Right kidney (tissue), 1 donor: Measurements from ENCODE around the gene GPR68.
"Not testable (repeated sequence)": the region's sequence is repeated elsewhere in the genome, so short reads cannot be mapped to it uniquely, and the experiment has no call there.

Experiments
- DNase-seq: peaks from one replicate; pipeline ENCODE4 v3.0.0-alpha.2; 2016

The GPR68 gene

GRCh38 chr14:91252871-91253794 is 8.6 kb upstream of the GPR68 start:
- peak; percentile 69 for DNase-seq

GRCh38 chr14:91250912-91251311 is 6.4 kb upstream of the GPR68 start:
- DNase-seq = no peak

- DNase-seq = peak; percentile 36
Measured at GRCh38 chr14:91249841-91250616, 5.5 kb upstream of the GPR68 start.

- no peak for DNase-seq
Measured at GRCh38 chr14:91246051-91246852, 1.7 kb upstream of the GPR68 start.

GRCh38 chr14:91245616-91246015 is 1.1 kb upstream of the GPR68 start:
- not testable (repeated sequence) for DNase-seq

- DNase-seq = no peak
Measured at GRCh38 chr14:91245029-91245428, 525 bp upstream of the GPR68 start.

- no peak for DNase-seq
Measured at GRCh38 chr14:91243074-91243471, 1.4 kb downstream of the GPR68 start.

- no peak for DNase-seq
Measured at GRCh38 chr14:91242635-91243034, 1.9 kb downstream of the GPR68 start.

- no peak for DNase-seq
Measured at GRCh38 chr14:91241863-91242262, 2.6 kb downstream of the GPR68 start.

GRCh38 chr14:91238661-91239060 is 5.8 kb downstream of the GPR68 start:
- no peak for DNase-seq

- DNase-seq = no peak
Measured at GRCh38 chr14:91238085-91238484, 6.4 kb downstream of the GPR68 start.

- DNase-seq = no peak
Measured at GRCh38 chr14:91237219-91237618, 7.3 kb downstream of the GPR68 start.

GRCh38 chr14:91235841-91236240 is 8.7 kb downstream of the GPR68 start:
- no peak for DNase-seq

GRCh38 chr14:91234791-91235114 is 9.8 kb downstream of the GPR68 start:
- no peak for DNase-seq

GRCh38 chr14:91233936-91234790 is 10.3 kb downstream of the GPR68 start:
- DNase-seq = no peak

- no peak for DNase-seq
Measured at GRCh38 chr14:91232603-91233002, 11.9 kb downstream of the GPR68 start.

- no peak for DNase-seq
Measured at GRCh38 chr14:91232052-91232451, 12.5 kb downstream of the GPR68 start.

GRCh38 chr14:91231446-91231845 is 13.1 kb downstream of the GPR68 start:
- no peak for DNase-seq

GRCh38 chr14:91230397-91231035 is 14.0 kb downstream of the GPR68 start:
- DNase-seq = no peak

GRCh38 chr14:91229743-91230200 is 14.7 kb downstream of the GPR68 start:
- no peak for DNase-seq

GRCh38 chr14:91229005-91229382 is 15.5 kb downstream of the GPR68 start:
- no peak for DNase-seq
